ENCODE data around the gene FBXO45.
"Not testable (repeated sequence)": the region's sequence is repeated elsewhere in the genome, so short reads cannot be mapped to it uniquely, and the experiment has no call there.

FBXO45 gene, protein sequence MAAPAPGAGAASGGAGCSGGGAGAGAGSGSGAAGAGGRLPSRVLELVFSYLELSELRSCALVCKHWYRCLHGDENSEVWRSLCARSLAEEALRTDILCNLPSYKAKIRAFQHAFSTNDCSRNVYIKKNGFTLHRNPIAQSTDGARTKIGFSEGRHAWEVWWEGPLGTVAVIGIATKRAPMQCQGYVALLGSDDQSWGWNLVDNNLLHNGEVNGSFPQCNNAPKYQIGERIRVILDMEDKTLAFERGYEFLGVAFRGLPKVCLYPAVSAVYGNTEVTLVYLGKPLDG

DNA sequence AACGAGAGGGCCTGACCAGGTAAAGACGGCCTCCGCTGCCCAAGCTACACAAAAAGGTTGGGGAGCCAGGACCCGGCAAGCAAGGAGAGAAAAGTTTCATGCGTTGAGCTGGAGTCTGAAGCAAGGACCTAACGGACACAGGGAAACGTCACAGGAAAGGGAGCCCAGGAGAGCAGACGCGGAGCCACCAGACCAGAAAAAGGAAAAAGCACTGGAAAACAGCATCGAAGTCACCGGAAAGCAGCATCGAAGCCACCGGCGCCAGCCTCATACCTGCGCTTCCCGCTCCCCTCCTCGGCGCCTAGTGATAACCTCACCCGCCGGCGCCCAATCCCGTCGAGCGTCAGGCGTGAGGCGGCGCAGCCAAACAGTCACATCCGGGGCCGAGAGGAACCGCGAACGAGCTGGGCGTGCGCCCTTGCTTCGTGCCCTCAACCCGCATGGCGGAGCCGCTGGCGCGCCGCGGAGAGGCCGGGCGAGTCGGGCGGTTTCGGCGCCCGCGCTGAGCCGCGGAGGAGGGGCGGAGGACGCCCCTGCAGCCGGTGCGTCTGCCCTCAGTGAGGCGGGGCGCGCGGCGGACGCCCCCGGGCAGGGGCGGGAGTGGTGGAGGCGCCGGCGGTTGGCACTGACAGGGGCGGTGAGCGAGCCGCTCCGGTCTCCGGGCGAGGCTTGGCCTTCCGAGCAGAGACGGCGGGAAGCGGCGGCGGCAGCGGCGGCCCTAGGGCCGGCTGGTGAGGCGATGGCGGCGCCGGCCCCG, at the start of gene FBXO45, which contains the start of gene WDR53:
FBXO45 (plus strand) TSS at position 415 of the 757 bp plus-strand sequence; CDS start at position 740, 325 bp downstream.
WDR53 (minus strand) TSS at position 309 of the 757 bp plus-strand sequence. CDS start 7,079 bp downstream, outside the sequence.
- DNase-seq (ENCODE audit: low read depth in 1 of 2, low spot score in 1 of 2), result peak; percentile 89 to 94

DNA sequence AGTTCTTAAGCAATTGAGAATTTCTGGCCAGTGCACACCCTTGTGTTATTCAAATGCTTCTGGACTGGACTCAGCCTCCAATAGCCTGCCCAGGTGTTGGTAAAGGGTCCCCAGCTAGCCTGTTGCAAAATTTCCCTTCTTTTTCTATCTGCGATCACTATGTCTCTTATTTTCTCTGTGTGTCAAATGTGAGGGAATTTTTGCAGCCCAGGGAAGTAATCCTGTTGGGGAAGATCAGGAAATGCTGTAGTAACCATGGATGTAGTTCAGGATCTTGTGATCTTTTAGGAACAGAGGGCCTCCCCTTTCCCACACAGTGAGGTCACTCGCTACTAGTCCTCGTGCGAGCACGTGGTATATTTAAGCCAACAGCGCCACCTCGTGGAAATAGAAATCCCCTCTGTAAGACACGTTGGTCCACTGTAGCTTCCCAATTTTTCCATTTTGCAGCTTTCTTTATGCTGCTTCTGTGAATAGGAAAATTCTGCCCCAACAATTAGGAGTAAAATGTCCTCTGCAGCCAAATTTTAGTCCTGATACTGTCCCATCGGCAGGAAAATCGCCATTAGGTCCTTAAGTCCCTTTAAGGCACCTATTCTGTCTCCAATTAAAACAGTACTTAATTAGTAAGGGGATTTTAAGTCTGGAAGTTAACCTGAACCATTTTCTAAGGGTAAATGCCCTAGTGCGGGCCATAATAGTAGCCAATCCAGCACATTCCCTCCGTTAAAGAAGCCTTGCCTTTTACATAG, 49.3 kb upstream of the FBXO45 start:
- DNase-seq (ENCODE audit: low read depth in 1 of 2, low spot score in 1 of 2), result peak; percentile 32 to 35

- no peak for DNase-seq (ENCODE audit: low read depth in 1 of 2, low spot score in 1 of 2)
Measured at GRCh38 chr3:196519718-196520082, 48.8 kb upstream of the FBXO45 start.

- not testable (repeated sequence) for DNase-seq (ENCODE audit: low read depth in 1 of 2, low spot score in 1 of 2)
Measured at GRCh38 chr3:196521291-196521690, 47.2 kb upstream of the FBXO45 start.

DNA sequence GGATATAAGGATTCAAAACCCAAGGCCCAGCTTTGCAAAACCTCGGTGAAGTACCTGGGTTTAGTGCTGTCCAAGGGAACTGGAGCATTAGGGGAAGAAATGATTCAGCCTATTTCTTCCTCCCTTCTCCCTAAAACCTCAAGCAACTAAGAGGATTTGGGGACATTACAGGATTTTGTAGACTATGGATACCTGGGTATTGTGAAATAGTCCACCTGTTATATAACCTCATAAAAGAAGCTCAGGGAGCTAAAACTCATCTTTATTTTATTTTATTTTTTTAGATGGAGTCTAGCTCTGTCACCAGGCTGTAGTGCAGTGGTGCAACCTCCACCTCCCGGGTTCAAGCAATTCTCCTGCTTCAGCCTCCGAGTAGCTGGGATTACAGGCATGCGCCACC, 44.6 kb upstream of the FBXO45 start:
- DNase-seq (ENCODE audit: low read depth in 1 of 2, low spot score in 1 of 2), result no peak

- DNase-seq (ENCODE audit: low read depth in 1 of 2, low spot score in 1 of 2), result no peak
Measured at GRCh38 chr3:196524527-196524926, 43.9 kb upstream of the FBXO45 start.

GRCh38 chr3:196525141-196525540, 43.3 kb upstream of the FBXO45 start:
- DNase-seq (ENCODE audit: low read depth in 1 of 2, low spot score in 1 of 2), result no peak

GRCh38 chr3:196528639-196529233, 39.7 kb upstream of the FBXO45 start:
- DNase-seq (ENCODE audit: low read depth in 1 of 2, low spot score in 1 of 2), result peak; percentile 54 to 74

GRCh38 chr3:196531418-196531817, 37.0 kb upstream of the FBXO45 start:
- no peak for DNase-seq (ENCODE audit: low read depth in 1 of 2, low spot score in 1 of 2)

- DNase-seq (ENCODE audit: low read depth in 1 of 2, low spot score in 1 of 2), result no peak
Measured at GRCh38 chr3:196533260-196533681, 35.2 kb upstream of the FBXO45 start.

DNA sequence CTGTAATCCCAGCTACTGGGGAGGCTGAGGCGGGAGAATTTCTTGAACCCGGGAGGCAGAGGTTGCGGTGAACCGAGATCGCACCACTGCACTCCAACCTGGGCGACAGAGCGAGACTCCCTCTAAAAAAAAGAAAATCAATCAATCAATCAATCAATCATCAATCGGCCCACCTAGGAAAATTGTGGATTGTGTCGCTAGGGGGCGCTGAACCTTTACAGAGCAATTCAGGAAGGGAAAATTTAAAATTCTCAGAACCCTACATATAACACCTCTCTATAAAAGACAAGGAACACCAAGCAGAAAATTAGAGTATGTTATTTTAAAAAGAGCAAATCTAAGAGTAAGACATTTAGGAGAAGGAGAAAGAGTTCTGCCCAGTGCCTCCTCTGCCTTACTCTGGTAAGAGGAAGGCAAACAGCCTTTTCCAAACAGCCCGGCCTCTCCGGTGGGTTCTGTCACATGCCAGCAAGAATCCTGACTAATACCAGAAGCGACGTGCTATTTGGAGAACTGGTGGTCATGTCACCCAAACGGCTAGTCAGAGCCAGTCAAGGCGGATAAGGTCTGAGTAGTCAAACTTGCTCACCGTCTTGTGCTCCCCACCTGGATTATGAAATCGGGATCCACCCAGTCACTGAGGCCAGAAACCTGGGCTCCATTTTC, 31.0 kb upstream of the FBXO45 start:
- peak; percentile 44 to 63 for DNase-seq (ENCODE audit: low read depth in 1 of 2, low spot score in 1 of 2)

DNA sequence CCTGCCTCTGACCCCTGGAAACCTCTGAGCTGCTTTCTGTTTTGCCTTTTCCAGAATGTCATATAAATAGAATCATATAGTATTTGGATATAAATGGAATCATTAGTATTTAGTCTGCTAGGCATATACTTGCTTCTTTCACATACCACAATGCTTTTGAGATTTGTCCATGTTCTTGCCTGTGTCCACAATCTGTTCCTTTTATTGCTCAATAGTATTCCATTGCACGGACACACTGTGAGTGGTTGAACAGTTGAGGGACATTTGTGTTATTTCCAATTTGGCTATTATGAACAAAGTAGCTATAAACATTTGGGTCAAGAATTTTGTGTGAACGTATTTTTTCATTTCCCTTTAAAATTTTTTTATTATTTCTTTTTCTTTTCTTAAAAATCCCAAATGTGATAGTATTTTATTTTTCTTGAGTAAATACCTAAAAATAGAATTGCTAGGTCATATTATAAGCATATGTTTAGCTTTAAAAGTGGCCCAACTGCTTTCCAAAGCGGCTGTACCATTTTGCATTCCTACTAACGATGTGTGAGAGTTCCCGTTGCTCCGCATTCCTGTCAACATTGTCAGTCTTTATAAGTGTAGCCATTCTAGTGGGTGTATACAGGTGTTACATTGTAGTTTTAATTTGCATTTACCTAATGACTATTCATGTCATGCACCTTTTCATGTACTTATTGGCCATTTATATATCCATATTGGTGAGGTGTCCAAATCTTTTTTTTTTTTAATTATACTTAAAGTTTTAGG, 26.6 kb upstream of the FBXO45 start:
- no peak for DNase-seq (ENCODE audit: low read depth in 1 of 2, low spot score in 1 of 2)

DNA sequence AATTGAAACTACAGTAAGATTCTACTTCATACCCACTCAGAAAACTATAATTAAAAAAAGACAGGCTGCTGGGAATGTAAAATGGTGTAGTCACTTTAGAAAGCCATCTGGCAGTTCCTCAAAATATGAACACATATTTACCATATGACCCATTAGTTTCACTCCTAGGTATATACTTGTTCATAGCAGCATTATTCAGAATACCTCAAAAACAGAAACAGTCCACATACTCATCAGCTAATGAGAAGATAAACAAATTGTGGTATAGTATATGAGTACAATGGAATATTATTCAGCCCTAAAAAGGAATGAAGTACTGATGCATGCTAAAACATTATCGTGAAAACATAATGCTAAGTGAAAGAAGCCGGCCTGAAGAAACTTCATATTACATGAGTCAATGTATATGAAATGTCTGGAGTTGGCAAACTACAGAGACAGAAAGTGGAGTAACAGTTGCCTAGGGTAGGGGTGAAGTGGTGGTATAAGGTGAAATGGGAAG, 23.9 kb upstream of the FBXO45 start:
- DNase-seq (ENCODE audit: low read depth in 1 of 2, low spot score in 1 of 2), result no peak

- no peak for DNase-seq (ENCODE audit: low read depth in 1 of 2, low spot score in 1 of 2)
Measured at GRCh38 chr3:196546537-196546936, 21.9 kb upstream of the FBXO45 start.

DNA sequence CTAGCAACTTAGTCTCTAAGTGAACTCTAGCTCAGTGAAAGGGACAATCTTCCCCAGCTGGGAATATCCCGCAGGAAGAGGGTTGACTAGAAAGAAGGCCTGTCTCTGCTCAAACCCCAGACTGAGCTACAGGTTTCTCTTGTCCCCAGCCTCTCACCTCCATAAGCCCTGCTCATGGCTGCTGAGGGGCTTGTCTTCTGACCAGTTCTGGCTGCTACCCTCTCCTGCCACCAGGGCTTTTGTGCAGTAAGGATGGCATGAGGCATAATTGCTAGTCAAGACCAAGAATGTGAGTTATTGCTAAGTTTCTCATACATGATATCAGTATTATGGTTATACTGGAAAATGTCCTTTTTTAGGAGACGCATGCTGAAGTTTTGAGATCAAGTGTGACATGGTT, 21.4 kb upstream of the FBXO45 start:
- DNase-seq (ENCODE audit: low read depth in 1 of 2, low spot score in 1 of 2), result no peak

GRCh38 chr3:196549312-196549711, 19.1 kb upstream of the FBXO45 start:
- DNase-seq (ENCODE audit: low read depth in 1 of 2, low spot score in 1 of 2), result not testable (repeated sequence)

GRCh38 chr3:196550172-196550571, 18.3 kb upstream of the FBXO45 start:
- not testable (repeated sequence) for DNase-seq (ENCODE audit: low read depth in 1 of 2, low spot score in 1 of 2)

DNA sequence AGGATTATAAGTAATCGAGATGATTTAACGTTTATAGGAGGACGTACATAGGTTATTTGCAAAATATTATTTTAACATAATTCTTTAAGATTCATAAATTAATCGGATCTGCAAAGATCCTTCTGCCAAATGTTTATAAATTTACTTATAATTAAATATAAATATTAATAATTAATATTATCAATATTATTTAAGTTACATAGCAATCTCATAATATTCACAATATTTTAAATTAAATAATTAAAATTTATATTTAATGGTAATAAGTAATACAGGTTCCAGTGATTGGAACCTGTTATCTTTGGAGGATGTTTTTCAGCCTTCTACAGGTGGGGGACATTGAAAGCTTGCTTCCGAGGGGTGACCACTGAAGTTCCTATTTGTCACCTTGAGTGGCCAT, 16.2 kb upstream of the FBXO45 start:
- no peak for DNase-seq (ENCODE audit: low read depth in 1 of 2, low spot score in 1 of 2)

DNA sequence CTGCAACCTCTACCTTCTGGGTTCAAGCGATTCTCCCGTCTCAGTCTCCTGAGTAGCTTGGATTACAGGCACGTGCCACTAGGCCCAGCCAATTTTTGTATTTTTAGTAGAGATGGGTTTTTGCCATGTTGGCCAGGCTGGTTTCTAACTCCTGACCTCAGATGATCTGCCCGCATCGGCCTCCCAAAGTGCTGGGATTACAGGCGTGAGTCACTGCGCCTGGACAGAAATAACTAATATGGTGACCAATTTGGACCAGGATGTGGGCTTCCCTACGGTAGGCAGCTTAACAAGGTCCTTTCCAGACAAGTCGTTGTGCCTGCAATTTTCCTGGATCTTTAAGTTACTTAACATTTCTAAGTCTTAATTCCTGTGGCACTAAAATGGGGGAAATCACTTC, 14.9 kb upstream of the FBXO45 start:
- DNase-seq (ENCODE audit: low read depth in 1 of 2, low spot score in 1 of 2), result no peak

GRCh38 chr3:196554205-196554604, 14.3 kb upstream of the FBXO45 start:
- no peak for DNase-seq (ENCODE audit: low read depth in 1 of 2, low spot score in 1 of 2)
